Activated T-cell treated with anti-CD3 and anti-CD28 coated beads for 1 hour (primary cell): ENCODE results near the gene ANP32D.
"Not testable (repeated sequence)": the region's sequence is repeated elsewhere in the genome, so short reads cannot be mapped to it uniquely, and the experiment has no call there.

ENCODE experiments used
- DNase-seq: peaks from one replicate; pipeline ENCODE4 v3.0.0-alpha.2; 2020; ENCODE audit warnings: low read depth

Gene ANP32D

GRCh38 chr12:48472259-48472658 is at the start of gene ANP32D:
Gene ANP32D, plus strand, starts transcription at chr12:48472559. Its CDS starts 106 bp downstream, at chr12:48472665.
- DNase-seq = no peak

- DNase-seq = no peak
Measured at GRCh38 chr12:48423171-48423570, 49.2 kb upstream of the ANP32D start.

GRCh38 chr12:48424644-48425043 is 47.7 kb upstream of the ANP32D start:
- no peak for DNase-seq

- not testable (repeated sequence) for DNase-seq
Measured at GRCh38 chr12:48434016-48434415, 38.3 kb upstream of the ANP32D start.

- no peak for DNase-seq
Measured at GRCh38 chr12:48441069-48441468, 31.3 kb upstream of the ANP32D start.

- no peak for DNase-seq
Measured at GRCh38 chr12:48442179-48442847, 30.0 kb upstream of the ANP32D start.

- DNase-seq = no peak
Measured at GRCh38 chr12:48445538-48445937, 26.8 kb upstream of the ANP32D start.

- no peak for DNase-seq
Measured at GRCh38 chr12:48446161-48446776, 26.1 kb upstream of the ANP32D start.

GRCh38 chr12:48447755-48448154 is 24.6 kb upstream of the ANP32D start:
- DNase-seq = no peak

- DNase-seq = no peak
Measured at GRCh38 chr12:48451372-48451771, 21.0 kb upstream of the ANP32D start.

- DNase-seq = not testable (repeated sequence)
Measured at GRCh38 chr12:48452961-48453360, 19.4 kb upstream of the ANP32D start.

- no peak for DNase-seq
Measured at GRCh38 chr12:48454667-48455066, 17.7 kb upstream of the ANP32D start.

- DNase-seq = no peak
Measured at GRCh38 chr12:48455116-48455515, 17.2 kb upstream of the ANP32D start.

GRCh38 chr12:48459259-48459658 is 13.1 kb upstream of the ANP32D start:
- DNase-seq = no peak

GRCh38 chr12:48469027-48469426 is 3.3 kb upstream of the ANP32D start:
- not testable (repeated sequence) for DNase-seq

GRCh38 chr12:48473061-48473460 is 702 bp downstream of the ANP32D start:
- DNase-seq = no peak

- not testable (repeated sequence) for DNase-seq
Measured at GRCh38 chr12:48474497-48474896, 2.1 kb downstream of the ANP32D start.

GRCh38 chr12:48482198-48482597 is 9.8 kb downstream of the ANP32D start, which contains the start of gene C12orf54:
Gene C12orf54, plus strand, starts transcription at chr12:48482498. Its CDS starts 799 bp downstream, at chr12:48483297.
- no peak for DNase-seq

- no peak for DNase-seq
Measured at GRCh38 chr12:48482930-48483329, 10.6 kb downstream of the ANP32D start.

- no peak for DNase-seq
Measured at GRCh38 chr12:48486261-48486660, 13.9 kb downstream of the ANP32D start.

GRCh38 chr12:48486679-48487078 is 14.3 kb downstream of the ANP32D start:
- DNase-seq = no peak

GRCh38 chr12:48489012-48489411 is 16.7 kb downstream of the ANP32D start:
- no peak for DNase-seq

GRCh38 chr12:48489456-48489855 is 17.1 kb downstream of the ANP32D start:
- not testable (repeated sequence) for DNase-seq

GRCh38 chr12:48500281-48500680 is 27.9 kb downstream of the ANP32D start:
- not testable (repeated sequence) for DNase-seq
